Measurements from ENCODE around the gene MOCOS. TPM values are rescaled to one million over a fixed set of nuclear protein-coding genes. Genes with fewer than 3 reads are reported as not detected.

MOCOS gene
- total and polyA plus RNA-seq, 2 of the 13 experiments (the other 11 are each of a cell fraction or from before 2014, with no cell fraction given) = 7.7 to 15.4 TPM

DNA sequence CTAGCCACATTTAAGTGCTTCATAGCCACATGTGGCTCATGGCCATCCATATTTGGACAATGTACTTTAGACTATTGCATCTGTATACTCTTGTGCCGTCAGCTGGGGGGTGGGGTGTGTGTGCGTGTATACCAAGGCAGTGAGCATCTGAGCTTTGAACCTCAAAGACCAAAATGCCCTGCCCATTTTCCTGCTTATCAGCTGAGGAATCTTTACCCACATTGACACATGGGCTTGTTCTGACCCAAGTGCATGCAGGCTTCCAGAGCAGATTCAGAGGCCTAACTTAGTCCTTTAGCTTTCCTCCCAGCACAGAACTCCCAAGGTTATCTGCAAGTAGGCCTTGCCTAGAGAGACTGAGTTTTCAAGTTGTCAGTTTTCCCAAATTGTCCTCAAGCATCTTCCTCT, 11.1 kb upstream of the MOCOS start (continued):
- TF ChIP-seq, protein P1, sequence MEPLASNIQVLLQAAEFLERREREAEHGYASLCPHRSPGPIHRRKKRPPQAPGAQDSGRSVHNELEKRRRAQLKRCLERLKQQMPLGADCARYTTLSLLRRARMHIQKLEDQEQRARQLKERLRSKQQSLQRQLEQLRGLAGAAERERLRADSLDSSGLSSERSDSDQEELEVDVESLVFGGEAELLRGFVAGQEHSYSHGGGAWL (CRISPR knock-in tag; IDR thresholded peaks at IDR 0.05) = no peak
- TF ChIP-seq CCAR2 (optimal IDR thresholded peaks at IDR 0.05; ENCODE audit: low read depth, low read length) = no peak
- TF ChIP-seq YY1 (IDR thresholded peaks at IDR 0.05; ENCODE audit: insufficient read depth, insufficient replicate concordance, low read depth, low read length) = no peak
- TF ChIP-seq ZBTB42 (CRISPR knock-in tag; IDR thresholded peaks at IDR 0.05) = 0 out of 2 replicates have a peak, but pooled peaks have one; percentile 76
- 0 out of 2 replicates have a peak, but pooled peaks have one; percentile 55 for TF ChIP-seq ZNF670 (CRISPR knock-in tag; IDR thresholded peaks at IDR 0.05; ENCODE audit: borderline replicate concordance)
- TF ChIP-seq, protein P2, sequence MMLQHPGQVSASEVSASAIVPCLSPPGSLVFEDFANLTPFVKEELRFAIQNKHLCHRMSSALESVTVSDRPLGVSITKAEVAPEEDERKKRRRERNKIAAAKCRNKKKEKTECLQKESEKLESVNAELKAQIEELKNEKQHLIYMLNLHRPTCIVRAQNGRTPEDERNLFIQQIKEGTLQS (CRISPR knock-in tag; IDR thresholded peaks at IDR 0.05) = peak; percentile 88
- TF ChIP-seq, protein P3, sequence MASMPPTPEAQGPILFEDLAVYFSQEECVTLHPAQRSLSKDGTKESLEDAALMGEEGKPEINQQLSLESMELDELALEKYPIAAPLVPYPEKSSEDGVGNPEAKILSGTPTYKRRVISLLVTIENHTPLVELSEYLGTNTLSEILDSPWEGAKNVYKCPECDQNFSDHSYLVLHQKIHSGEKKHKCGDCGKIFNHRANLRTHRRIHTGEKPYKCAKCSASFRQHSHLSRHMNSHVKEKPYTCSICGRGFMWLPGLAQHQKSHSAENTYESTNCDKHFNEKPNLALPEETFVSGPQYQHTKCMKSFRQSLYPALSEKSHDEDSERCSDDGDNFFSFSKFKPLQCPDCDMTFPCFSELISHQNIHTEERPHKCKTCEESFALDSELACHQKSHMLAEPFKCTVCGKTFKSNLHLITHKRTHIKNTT (CRISPR knock-in tag; IDR thresholded peaks at IDR 0.05) = no peak
- TF ChIP-seq NR3C1 (CRISPR knock-in tag; IDR thresholded peaks at IDR 0.05) = no peak
- peak; percentile 95 for TF ChIP-seq GATA4 (IDR thresholded peaks at IDR 0.05; ENCODE audit: borderline replicate concordance, low read depth)
- TF ChIP-seq FOXK2 (IDR thresholded peaks at IDR 0.05) = peak; percentile 90
- no peak for TF ChIP-seq SMAD9 (CRISPR knock-in tag; IDR thresholded peaks at IDR 0.05)
- TF ChIP-seq CEBPB (IDR thresholded peaks at IDR 0.05; ENCODE audit: borderline replicate concordance, low read depth, low read length) = peak; percentile 91
- TF ChIP-seq CENPX (CRISPR knock-in tag; IDR thresholded peaks at IDR 0.05) = no peak
- TF ChIP-seq ZSCAN29 (CRISPR knock-in tag; conservative IDR thresholded peaks at IDR 0.05) = 0 out of 2 replicates have a peak, but pooled peaks have one; percentile 47
- TF ChIP-seq REL (CRISPR knock-in tag; conservative IDR thresholded peaks at IDR 0.05) = no peak
- TF ChIP-seq STAT5B (CRISPR knock-in tag; IDR thresholded peaks at IDR 0.05) = no peak
- no peak for TF ChIP-seq SP2 (CRISPR knock-in tag; IDR thresholded peaks at IDR 0.05)
- TF ChIP-seq, protein P4, sequence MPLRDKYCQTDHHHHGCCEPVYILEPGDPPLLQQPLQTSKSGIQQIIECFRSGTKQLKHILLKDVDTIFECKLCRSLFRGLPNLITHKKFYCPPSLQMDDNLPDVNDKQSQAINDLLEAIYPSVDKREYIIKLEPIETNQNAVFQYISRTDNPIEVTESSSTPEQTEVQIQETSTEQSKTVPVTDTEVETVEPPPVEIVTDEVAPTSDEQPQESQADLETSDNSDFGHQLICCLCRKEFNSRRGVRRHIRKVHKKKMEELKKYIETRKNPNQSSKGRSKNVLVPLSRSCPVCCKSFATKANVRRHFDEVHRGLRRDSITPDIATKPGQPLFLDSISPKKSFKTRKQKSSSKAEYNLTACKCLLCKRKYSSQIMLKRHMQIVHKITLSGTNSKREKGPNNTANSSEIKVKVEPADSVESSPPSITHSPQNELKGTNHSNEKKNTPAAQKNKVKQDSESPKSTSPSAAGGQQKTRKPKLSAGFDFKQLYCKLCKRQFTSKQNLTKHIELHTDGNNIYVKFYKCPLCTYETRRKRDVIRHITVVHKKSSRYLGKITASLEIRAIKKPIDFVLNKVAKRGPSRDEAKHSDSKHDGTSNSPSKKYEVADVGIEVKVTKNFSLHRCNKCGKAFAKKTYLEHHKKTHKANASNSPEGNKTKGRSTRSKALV (CRISPR knock-in tag; IDR thresholded peaks at IDR 0.05) = no peak
- no peak for TF ChIP-seq ZNF747 (CRISPR knock-in tag; IDR thresholded peaks at IDR 0.05; ENCODE audit: borderline replicate concordance)
- TF ChIP-seq, protein P5, sequence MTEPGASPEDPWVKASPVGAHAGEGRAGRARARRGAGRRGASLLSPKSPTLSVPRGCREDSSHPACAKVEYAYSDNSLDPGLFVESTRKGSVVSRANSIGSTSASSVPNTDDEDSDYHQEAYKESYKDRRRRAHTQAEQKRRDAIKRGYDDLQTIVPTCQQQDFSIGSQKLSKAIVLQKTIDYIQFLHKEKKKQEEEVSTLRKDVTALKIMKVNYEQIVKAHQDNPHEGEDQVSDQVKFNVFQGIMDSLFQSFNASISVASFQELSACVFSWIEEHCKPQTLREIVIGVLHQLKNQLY (CRISPR knock-in tag; IDR thresholded peaks at IDR 0.05) = peak; percentile 85
- TF ChIP-seq, protein P6, sequence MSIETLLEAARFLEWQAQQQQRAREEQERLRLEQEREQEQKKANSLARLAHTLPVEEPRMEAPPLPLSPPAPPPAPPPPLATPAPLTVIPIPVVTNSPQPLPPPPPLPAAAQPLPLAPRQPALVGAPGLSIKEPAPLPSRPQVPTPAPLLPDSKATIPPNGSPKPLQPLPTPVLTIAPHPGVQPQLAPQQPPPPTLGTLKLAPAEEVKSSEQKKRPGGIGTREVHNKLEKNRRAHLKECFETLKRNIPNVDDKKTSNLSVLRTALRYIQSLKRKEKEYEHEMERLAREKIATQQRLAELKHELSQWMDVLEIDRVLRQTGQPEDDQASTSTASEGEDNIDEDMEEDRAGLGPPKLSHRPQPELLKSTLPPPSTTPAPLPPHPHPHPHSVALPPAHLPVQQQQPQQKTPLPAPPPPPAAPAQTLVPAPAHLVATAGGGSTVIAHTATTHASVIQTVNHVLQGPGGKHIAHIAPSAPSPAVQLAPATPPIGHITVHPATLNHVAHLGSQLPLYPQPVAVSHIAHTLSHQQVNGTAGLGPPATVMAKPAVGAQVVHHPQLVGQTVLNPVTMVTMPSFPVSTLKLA (IDR thresholded peaks at IDR 0.05) = peak; percentile 79
- no peak for TF ChIP-seq NAIF1 (CRISPR knock-in tag; IDR thresholded peaks at IDR 0.05; ENCODE audit: borderline replicate concordance)
- peak; percentile 99 for TF ChIP-seq HNF4A (CRISPR knock-in tag; IDR thresholded peaks at IDR 0.05)
- TF ChIP-seq ZBTB20 (CRISPR knock-in tag; IDR thresholded peaks at IDR 0.05; ENCODE audit: borderline replicate concordance, low read depth) = peak; percentile 86; the same call in 1 of the 2 replicates
- peak; percentile 95 for TF ChIP-seq ZFX (CRISPR knock-in tag; IDR thresholded peaks at IDR 0.05; ENCODE audit: low read depth)
- TF ChIP-seq RAD51 (IDR thresholded peaks at IDR 0.05; ENCODE audit: borderline replicate concordance) = no peak
- TF ChIP-seq FOXA1 (IDR thresholded peaks at IDR 0.05) = no peak; the same call in 1 of the 2 replicates
- TF ChIP-seq FOXA1 (CRISPR knock-in tag; IDR thresholded peaks at IDR 0.05) = peak; percentile 87
